Upper lobe of left lung (tissue), 4 donors: ENCODE data around the gene AQP5.

Experiments
- CTCF ChIP-seq, 6 experiments: fragments of 450-650 bp in 4 of 6; fragments of 200-600 bp in 2 of 6; sonication (generic) in 2 of 6; IDR thresholded peaks; one replicate each; pipeline ENCODE4 v1.5.1; 2016 to 2019; ENCODE audit warnings: antibody characterized with exemption in 6 of 6
- EP300 ChIP-seq, 4 donors: sonication (generic); formaldehyde crosslinking; IDR thresholded peaks; one replicate each; pipeline ENCODE4 v1.5.1; 2017; ENCODE audit warnings: antibody characterized with exemption in 4 of 4, control low read depth in 2 of 4
- POLR2A ChIP-seq, 4 donors: fragments of 450-650 bp; IDR thresholded peaks; one replicate each; pipeline ENCODE4 v1.5.1; 2016 to 2017; ENCODE audit warnings: antibody characterized with exemption in 4 of 4, mild to moderate bottlenecking in 2 of 4
- POLR2AphosphoS5 ChIP-seq, 2 donors: sonication (generic); formaldehyde crosslinking; IDR thresholded peaks; one replicate each; pipeline ENCODE4 v1.5.1; 2017; ENCODE audit warnings: antibody characterized with exemption in 2 of 2

- TF ChIP-seq CTCF (IDR thresholded peaks at IDR 0.05) (no peak), EP300 (IDR thresholded peaks at IDR 0.05) (no peak), POLR2A (IDR thresholded peaks at IDR 0.05) (no peak), POLR2AphosphoS5 (IDR thresholded peaks at IDR 0.05) (no peak)
Observed at GRCh38 chr12:50003595-50003994, 41.9 kb downstream of the AQP5 start.
